Small intestine (tissue), 7 donors: ENCODE results near the gene NTNG1. TPM values are rescaled to one million over a fixed set of nuclear protein-coding genes. Genes with fewer than 3 reads are reported as not detected.

Source experiments
- DNase-seq, 2 donors: peaks; one replicate each; pipeline versions ENCODE4 v3.0.0 to v3.0.0-alpha.2; 2013
- FAIRE-seq: peaks from 2 replicates; lab custom pipeline; 2012; peaks lifted over from hg19 to GRCh38; lab: Jason Lieb, UNC
- H3K27ac ChIP-seq, 3 donors: one replicate each; pipeline ENCODE4 v1.5.1; 2013; ENCODE audit warnings: low read length in 2 of 3, mild to moderate bottlenecking in 2 of 3, control low read depth in 1 of 3, inconsistent platforms in 1 of 3, low read depth in 1 of 3, moderate library complexity in 1 of 3
- H3K27me3 ChIP-seq, 3 donors: one replicate each; pipeline ENCODE4 v1.6.1; 2013; ENCODE audit warnings: low read length in 3 of 3, inconsistent platforms in 1 of 3; ENCODE audit not compliant: control insufficient read depth in 3 of 3, insufficient read depth in 3 of 3
- H3K36me3 ChIP-seq, 3 donors: one replicate each; pipeline ENCODE4 v1.6.1; 2013; ENCODE audit warnings: low read length in 3 of 3, inconsistent platforms in 1 of 3, low read depth in 1 of 3, mild to moderate bottlenecking in 1 of 3, moderate library complexity in 1 of 3; ENCODE audit not compliant: control insufficient read depth in 3 of 3, insufficient read depth in 2 of 3
- H3K4me1 ChIP-seq, 3 donors: one replicate each; pipeline ENCODE4 v1.6.1; 2013; ENCODE audit warnings: low read length in 2 of 3, inconsistent platforms in 1 of 3, low read depth in 1 of 3, mild to moderate bottlenecking in 1 of 3, moderate library complexity in 1 of 3; ENCODE audit not compliant: control insufficient read depth in 3 of 3, insufficient read depth in 2 of 3
- H3K4me3 ChIP-seq, 3 donors: one replicate each; pipeline ENCODE4 v1.5.1; 2013; ENCODE audit warnings: low read length in 3 of 3, control low read depth in 1 of 3, inconsistent platforms in 1 of 3, low read depth in 1 of 3, mild to moderate bottlenecking in 1 of 3, moderate library complexity in 1 of 3
- H3K9me3 ChIP-seq, 2 donors: one replicate each; pipeline ENCODE4 v1.6.1; 2013; ENCODE audit warnings: low read depth in 1 of 2, low read length in 1 of 2; ENCODE audit not compliant: control insufficient read depth in 2 of 2, insufficient read depth in 1 of 2
- WGBS, 3 donors: extraction: QIAGEN DNeasy Blood & Tissue Kit; methylation state at CpG; one replicate each; pipeline ENCODE4 v1.1.7; 2013; 5-methylcytosine and 5-hydroxymethylcytosine counted together
- polyA plus RNA-seq, 4 donors: library from polyadenylated mRNA; stranded (reverse) in 3 of 4; unstranded in 1 of 4; fragments of 200-250 nt in 3 of 4; fragments of 120-200 nt in 1 of 4; gene quantifications; one replicate each; pipeline versions ENCODE4 v1.2.1 to v1.2.3, GENCODE V29; 2013
- donor health status: healthy with polysubstance abuse.
- donor health status: control.
- donor health status: control.
- donor health status: Bipolar disorder and iron deficiency.
- donor health status: healthy.

The NTNG1 gene
- polyA plus RNA-seq, 4 donors = 0.27 to 0.65 TPM; not detected in 2

GRCh38 chr1:107531065-107531908, 390.4 kb downstream of the NTNG1 start:
- Histone ChIP-seq H3K27me3 (peaks cover 0 to 2% (median 0%) of the 10 kb centered on the region in 3 donors), H3K4me1 (peaks cover 0 to 4% (median 0%) of the 10 kb centered on the region in 3 donors), H3K27ac (no peak overlapping the region), H3K4me3 (no peak overlapping the region), H3K36me3 (no peaks in the 10 kb centered on the region), H3K9me3 (peaks cover 0 to 3% of the 10 kb centered on the region in 2 donors)
- WGBS, 3 donors = 83 to 89% (median 84%) methylated on average over 12 of the region's 12 CpGs
- DNase-seq (no peak), FAIRE-seq (no peak)

- DNase-seq (peak in 1 of 2 donors; percentile 17), FAIRE-seq (no peak)
- Histone ChIP-seq H3K27ac (no peak overlapping the region), H3K9me3 (peaks cover 0 to 3% of the 10 kb centered on the region in 2 donors), H3K27me3 (peaks cover 0 to 2% (median 0%) of the 10 kb centered on the region in 3 donors), H3K4me3 (no peak overlapping the region), H3K36me3 (no peaks in the 10 kb centered on the region), H3K4me1 (peaks cover 0 to 4% (median 0%) of the 10 kb centered on the region in 3 donors)
- WGBS, 3 donors = 51 to 75% (median 64%) methylated on average over 5 of the region's 5 CpGs
Measured at GRCh38 chr1:107532318-107532717, 391.5 kb downstream of the NTNG1 start.

Other genes starting within 250 kb of the NTNG1 start
- 10 to 100 TPM in 3 of 4 donors, 1 to 10 TPM in 1; 7.0 to 23.8 (median 14.5) TPM for gene PRMT6, start 84.4 kb upstream of the NTNG1 start, polyA plus RNA-seq